ENCODE measurements around the gene MOB1A.
A peak's percentile ranks its signal among the peaks of the same experiment; 100 is the strongest.
"Not testable (repeated sequence)": the region's sequence is repeated elsewhere in the genome, so short reads cannot be mapped to it uniquely, and the experiment has no call there.

The MOB1A gene

GRCh38 chr2:74198461-74199274 is 20.0 kb upstream of the MOB1A start, which contains the start of gene MTHFD2:
MTHFD2 (plus strand) TSS chr2:74198615; CDS start chr2:74198642, 27 bp downstream.
- peak; percentile 99 for DNase-seq (ENCODE audit: low read depth)

- no peak for DNase-seq (ENCODE audit: low read depth)
These were observed 19.4 kb upstream of the MOB1A start for GRCh38 chr2:74198023-74198460.

GRCh38 chr2:74197049-74197448 is 18.4 kb upstream of the MOB1A start:
- no peak for DNase-seq (ENCODE audit: low read depth)

GRCh38 chr2:74194799-74195198 is 16.1 kb upstream of the MOB1A start:
- no peak for DNase-seq (ENCODE audit: low read depth)

GRCh38 chr2:74191596-74192380 is 13.1 kb upstream of the MOB1A start:
- DNase-seq (ENCODE audit: low read depth): no peak

GRCh38 chr2:74188696-74189095 is 10.0 kb upstream of the MOB1A start:
- no peak for DNase-seq (ENCODE audit: low read depth)

- DNase-seq (ENCODE audit: low read depth): peak; percentile 79
These were observed 9.4 kb upstream of the MOB1A start for GRCh38 chr2:74188018-74188601.

- not testable (repeated sequence) for DNase-seq (ENCODE audit: low read depth)
These were observed 8.0 kb upstream of the MOB1A start for GRCh38 chr2:74186706-74187105.

GRCh38 chr2:74186038-74186437 is 7.4 kb upstream of the MOB1A start:
- no peak for DNase-seq (ENCODE audit: low read depth)

- DNase-seq (ENCODE audit: low read depth): no peak
These were observed 5.2 kb upstream of the MOB1A start for GRCh38 chr2:74183878-74184277.

- DNase-seq (ENCODE audit: low read depth): peak; percentile 26
These were observed 3.1 kb upstream of the MOB1A start for GRCh38 chr2:74181739-74182138.

- peak; percentile 18 for DNase-seq (ENCODE audit: low read depth)
These were observed 585 bp upstream of the MOB1A start for GRCh38 chr2:74179063-74179865.

- DNase-seq (ENCODE audit: low read depth): no peak
These were observed 983 bp downstream of the MOB1A start for GRCh38 chr2:74177696-74178095.

- DNase-seq (ENCODE audit: low read depth): no peak
These were observed 3.8 kb downstream of the MOB1A start for GRCh38 chr2:74174909-74175308.

GRCh38 chr2:74168739-74169138 is 9.9 kb downstream of the MOB1A start:
- no peak for DNase-seq (ENCODE audit: low read depth)

- no peak for DNase-seq (ENCODE audit: low read depth)
These were observed 13.9 kb downstream of the MOB1A start for GRCh38 chr2:74164761-74165160.

GRCh38 chr2:74162951-74163350 is 15.7 kb downstream of the MOB1A start:
- no peak for DNase-seq (ENCODE audit: low read depth)

- no peak for DNase-seq (ENCODE audit: low read depth)
These were observed 22.8 kb downstream of the MOB1A start for GRCh38 chr2:74155830-74156229.

GRCh38 chr2:74152954-74153353 is 25.7 kb downstream of the MOB1A start:
- DNase-seq (ENCODE audit: low read depth): no peak

- no peak for DNase-seq (ENCODE audit: low read depth)
These were observed 28.9 kb downstream of the MOB1A start for GRCh38 chr2:74149570-74150319.

GRCh38 chr2:74149247-74149525 is 29.5 kb downstream of the MOB1A start:
- no peak for DNase-seq (ENCODE audit: low read depth)
